Effector memory CD4-positive, alpha-beta T cell (primary cell): ENCODE results near the gene RASSF9.

Experiments used
- DNase-seq, 3 donors: peaks; one replicate each; pipeline ENCODE4 v3.0.0-alpha.2; 2020
- H3K27ac ChIP-seq: 2 replicates; pipeline ENCODE4 v1.7.0; 2013; ENCODE audit warnings: mild to moderate bottlenecking, low read length, moderate library complexity; ENCODE audit not compliant: insufficient read depth, poor library complexity, severe bottlenecking
- H3K27me3 ChIP-seq: replicated peaks from 2 replicates; pipeline ENCODE4 v1.7.0; 2013; ENCODE audit warnings: mild to moderate bottlenecking, low read length; ENCODE audit not compliant: insufficient read depth, control insufficient read depth, poor library complexity, severe bottlenecking
- H3K36me3 ChIP-seq: 2 replicates; pipeline ENCODE4 v1.7.0; 2013; ENCODE audit warnings: mild to moderate bottlenecking, low read length, moderate library complexity; ENCODE audit not compliant: control insufficient read depth, insufficient read depth
- H3K4me1 ChIP-seq: 2 replicates; pipeline ENCODE4 v1.7.0; 2013; ENCODE audit warnings: low read length, mild to moderate bottlenecking; ENCODE audit not compliant: control insufficient read depth, insufficient read depth, poor library complexity, severe bottlenecking
- H3K4me3 ChIP-seq: 2 replicates; pipeline ENCODE4 v1.7.0; 2013; ENCODE audit warnings: low read length, low read depth, mild to moderate bottlenecking; ENCODE audit not compliant: insufficient read depth, poor library complexity, severe bottlenecking
- H3K9me3 ChIP-seq: 2 replicates; pipeline ENCODE4 v1.7.0; 2013; ENCODE audit warnings: mild to moderate bottlenecking, low read length, moderate library complexity; ENCODE audit not compliant: control insufficient read depth

Gene RASSF9

GRCh38 chr12:85765453-85765869 lies 70.7 kb downstream of the RASSF9 start:
- no peaks in the 10 kb centered on the region for H3K36me3 ChIP-seq

GRCh38 chr12:85759623-85760022 lies 76.6 kb downstream of the RASSF9 start:
- DNase-seq = no peak
- H3K9me3 ChIP-seq = no peaks in the 10 kb centered on the region
- H3K27me3 ChIP-seq = no peaks in the 10 kb centered on the region
- H3K4me3 ChIP-seq = no peak overlapping the region
- H3K27ac ChIP-seq = no peak overlapping the region
- H3K4me1 ChIP-seq = no peaks in the 10 kb centered on the region
- H3K36me3 ChIP-seq = no peaks in the 10 kb centered on the region

More at GRCh38 chr12:85765453-85765869, 70.7 kb downstream of the RASSF9 start:
- Histone ChIP-seq H3K27ac (no peak overlapping the region), H3K9me3 (no peaks in the 10 kb centered on the region), H3K4me3 (no peak overlapping the region), H3K27me3 (no peaks in the 10 kb centered on the region), H3K4me1 (no peaks in the 10 kb centered on the region)
- no peak for DNase-seq

GRCh38 chr12:85759091-85759490 lies 77.1 kb downstream of the RASSF9 start:
- no peak overlapping the region for H3K27ac ChIP-seq

GRCh38 chr12:85755760-85756159 lies 80.4 kb downstream of the RASSF9 start:
- Histone ChIP-seq H3K4me3 (no peak overlapping the region), H3K27ac (no peak overlapping the region), H3K9me3 (no peaks in the 10 kb centered on the region), H3K4me1 (no peaks in the 10 kb centered on the region), H3K36me3 (no peaks in the 10 kb centered on the region), H3K27me3 (no peaks in the 10 kb centered on the region)
- DNase-seq = no peak

More at GRCh38 chr12:85759091-85759490, 77.1 kb downstream of the RASSF9 start:
- H3K4me3 ChIP-seq = no peak overlapping the region
- no peaks in the 10 kb centered on the region for H3K27me3 ChIP-seq
- no peaks in the 10 kb centered on the region for H3K9me3 ChIP-seq
- no peak for DNase-seq
- H3K4me1 ChIP-seq = no peaks in the 10 kb centered on the region
- H3K36me3 ChIP-seq = no peaks in the 10 kb centered on the region
